HS-27A (cell line): ENCODE data around the gene ITGAX.

ENCODE experiments used
- DNase-seq: peaks from one replicate; pipeline ENCODE4 v3.0.0-alpha.2; 2012; ENCODE audit warnings: low read depth, missing footprints

ITGAX gene

GRCh38 chr16:31373235-31373634, 18.3 kb downstream of the ITGAX start:
- no peak for DNase-seq

DNA sequence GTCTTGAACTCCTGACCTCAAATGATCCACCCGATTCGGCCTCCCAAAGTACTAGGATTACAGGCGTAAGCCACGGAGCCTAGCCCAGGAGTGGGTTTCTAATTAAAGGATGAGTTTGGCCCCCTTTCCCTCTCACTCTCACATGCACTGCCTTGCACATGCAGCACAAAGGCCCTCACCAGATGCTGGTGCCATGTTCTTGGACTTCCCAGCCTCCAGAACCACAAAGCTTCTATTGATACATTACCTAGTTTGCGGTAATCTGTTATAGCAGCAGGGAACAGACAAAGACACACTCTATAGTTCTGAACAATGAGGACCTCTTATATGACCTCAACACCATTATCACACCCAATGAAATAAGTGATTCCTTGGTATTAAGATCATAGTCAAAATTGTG, 20.3 kb downstream of the ITGAX start:
- no peak for DNase-seq

GRCh38 chr16:31376705-31377104, 21.7 kb downstream of the ITGAX start:
- no peak for DNase-seq

GRCh38 chr16:31377210-31377903, 22.4 kb downstream of the ITGAX start:
- DNase-seq: no peak

DNA sequence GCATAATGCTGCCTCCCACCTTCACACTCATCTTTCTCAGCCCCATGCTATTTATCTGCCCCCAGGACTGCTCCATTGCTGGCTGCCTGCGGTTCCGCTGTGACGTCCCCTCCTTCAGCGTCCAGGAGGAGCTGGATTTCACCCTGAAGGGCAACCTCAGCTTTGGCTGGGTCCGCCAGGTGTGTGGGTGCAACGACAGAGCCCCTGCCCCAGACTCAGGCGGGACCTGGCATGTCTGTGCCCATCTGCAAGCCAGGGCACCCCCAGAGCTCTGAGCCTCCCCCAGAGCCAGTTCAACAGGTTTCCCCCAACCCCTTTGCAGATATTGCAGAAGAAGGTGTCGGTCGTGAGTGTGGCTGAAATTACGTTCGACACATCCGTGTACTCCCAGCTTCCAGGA, 25.2 kb downstream of the ITGAX start:
- no peak for DNase-seq

DNA sequence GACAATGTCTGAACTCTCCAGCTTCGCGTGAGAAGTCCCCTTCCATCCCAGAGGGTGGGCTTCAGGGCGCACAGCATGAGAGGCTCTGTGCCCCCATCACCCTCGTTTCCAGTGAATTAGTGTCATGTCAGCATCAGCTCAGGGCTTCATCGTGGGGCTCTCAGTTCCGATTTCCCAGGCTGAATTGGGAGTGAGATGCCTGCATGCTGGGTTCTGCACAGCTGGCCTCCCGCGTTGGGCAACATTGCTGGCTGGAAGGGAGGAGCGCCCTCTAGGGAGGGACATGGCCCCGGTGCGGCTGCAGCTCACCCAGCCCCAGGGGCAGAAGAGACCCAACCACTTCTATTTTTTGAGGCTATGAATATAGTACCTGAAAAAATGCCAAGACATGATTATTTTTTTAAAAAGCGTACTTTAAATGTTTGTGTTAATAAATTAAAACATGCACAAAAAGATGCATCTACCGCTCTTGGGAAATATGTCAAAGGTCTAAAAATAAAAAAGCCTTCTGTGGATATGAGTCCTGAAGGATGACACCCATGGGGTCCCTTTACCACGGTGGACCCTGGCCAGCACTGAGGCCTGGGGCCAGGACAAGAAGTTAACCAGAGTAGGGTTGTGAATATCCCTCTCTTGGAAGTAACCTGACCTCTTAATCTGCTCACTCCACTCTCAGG, 27.6 kb downstream of the ITGAX start:
- no peak for DNase-seq

- DNase-seq: no peak
Measured at GRCh38 chr16:31385680-31386079, 30.7 kb downstream of the ITGAX start.

DNA sequence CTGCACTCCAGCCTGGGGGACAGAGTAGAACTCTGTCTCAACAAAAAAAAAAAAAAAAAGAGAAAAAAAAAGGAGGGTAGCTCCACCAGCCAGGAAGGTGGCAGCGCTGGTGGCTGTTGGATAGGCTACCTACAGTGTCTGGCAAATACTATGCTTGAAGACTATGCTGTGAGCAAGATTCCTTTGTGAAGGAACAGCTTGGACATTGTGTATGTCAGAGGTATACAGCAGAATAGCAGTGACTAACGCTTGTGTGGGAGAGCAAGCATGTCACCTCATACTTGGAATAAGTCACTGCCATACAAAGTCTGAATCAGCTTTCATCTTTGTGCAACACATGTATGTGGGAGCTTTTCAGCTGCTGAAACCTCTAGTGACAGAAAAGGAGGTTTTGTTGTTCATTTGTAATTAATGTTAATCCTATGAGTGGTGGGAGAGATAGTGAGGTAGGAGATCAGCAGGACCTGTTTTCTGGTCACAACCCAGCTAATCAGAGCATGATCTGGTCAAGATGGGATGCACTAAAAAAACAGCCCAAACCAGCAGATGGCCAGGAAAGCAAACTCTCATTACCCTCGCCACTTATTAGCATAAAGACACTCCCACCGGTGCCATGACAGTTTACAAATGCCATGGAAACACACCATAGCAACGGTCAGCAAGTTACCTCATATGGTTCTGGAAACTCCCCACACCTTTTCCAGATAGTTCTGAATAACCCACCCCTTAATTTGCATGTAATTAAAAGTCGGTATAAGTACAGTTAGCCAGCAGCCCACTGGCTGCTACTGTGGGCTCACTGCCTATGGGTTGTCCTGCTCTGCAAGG, 31.4 kb downstream of the ITGAX start:
- DNase-seq: no peak

DNA sequence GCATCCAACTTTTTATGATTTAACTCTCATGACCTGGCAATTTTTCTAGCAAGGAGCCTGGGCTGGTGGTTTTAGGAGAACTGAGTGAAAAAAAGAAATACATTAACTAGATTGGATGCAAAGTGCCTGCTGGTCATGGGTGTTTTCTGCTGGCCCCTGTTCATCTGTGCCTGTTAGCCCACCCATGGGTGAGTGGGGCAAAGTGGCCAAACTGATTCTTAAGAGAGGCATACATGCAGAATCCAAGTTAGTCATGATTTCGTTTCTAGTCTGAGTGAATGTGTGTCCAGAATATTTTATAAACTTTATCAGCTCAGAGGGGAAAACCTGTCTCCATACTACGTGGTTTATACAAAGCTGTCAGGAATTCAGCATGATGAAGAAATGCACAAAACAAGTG, 33.6 kb downstream of the ITGAX start:
- DNase-seq: no peak

DNA sequence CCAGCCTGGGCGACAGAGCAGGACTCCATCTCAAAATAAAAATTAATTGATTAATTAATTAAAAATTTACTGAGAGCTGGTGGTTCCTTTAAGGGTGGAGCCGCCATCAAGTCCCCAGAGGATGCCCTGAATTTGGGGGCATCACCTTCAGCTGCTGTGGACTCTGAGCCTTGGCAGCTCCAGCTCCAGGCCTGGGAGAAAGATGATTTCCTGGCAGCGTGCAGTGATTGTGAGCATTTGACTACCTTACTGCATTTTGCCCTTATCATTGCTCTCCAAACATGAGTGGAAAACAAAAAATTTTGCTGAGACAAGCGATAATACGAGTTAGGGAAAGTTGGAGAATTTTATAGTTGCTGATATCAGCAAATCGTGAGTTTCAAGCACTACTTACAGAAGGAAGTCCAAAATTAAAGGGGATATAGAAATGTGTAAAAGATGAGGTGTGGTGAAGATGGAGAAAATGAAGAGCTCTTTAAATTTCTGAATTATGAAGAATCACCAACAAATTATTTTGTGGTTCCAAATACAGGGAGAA, 35.6 kb downstream of the ITGAX start:
- no peak for DNase-seq

GRCh38 chr16:31393056-31393455, 38.1 kb downstream of the ITGAX start, which contains the start of gene ITGAD:
TSS of gene ITGAD (plus strand) at chr16:31393335. CDS start at chr16:31393361, 26 bp downstream.
- no peak for DNase-seq

DNA sequence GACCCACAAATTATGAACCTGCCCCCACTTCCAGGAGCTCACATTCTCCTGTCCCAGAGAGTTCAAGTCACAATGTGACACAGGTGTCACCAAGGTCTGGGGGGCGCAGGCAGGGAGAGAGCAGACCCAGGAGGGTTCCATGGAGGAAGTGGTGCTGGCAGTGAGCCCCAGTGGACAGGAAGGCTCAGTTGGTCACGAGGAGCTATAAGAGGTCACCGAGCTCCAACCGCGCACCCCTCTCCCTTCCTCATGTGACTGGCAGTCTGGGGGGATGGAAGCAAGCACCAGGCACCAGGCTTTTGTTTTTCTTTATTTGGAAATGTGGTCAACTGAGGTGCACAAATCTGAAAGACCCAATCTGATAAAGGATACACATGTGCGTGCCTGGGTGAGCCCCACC, 40.7 kb downstream of the ITGAX start:
- DNase-seq: no peak

DNA sequence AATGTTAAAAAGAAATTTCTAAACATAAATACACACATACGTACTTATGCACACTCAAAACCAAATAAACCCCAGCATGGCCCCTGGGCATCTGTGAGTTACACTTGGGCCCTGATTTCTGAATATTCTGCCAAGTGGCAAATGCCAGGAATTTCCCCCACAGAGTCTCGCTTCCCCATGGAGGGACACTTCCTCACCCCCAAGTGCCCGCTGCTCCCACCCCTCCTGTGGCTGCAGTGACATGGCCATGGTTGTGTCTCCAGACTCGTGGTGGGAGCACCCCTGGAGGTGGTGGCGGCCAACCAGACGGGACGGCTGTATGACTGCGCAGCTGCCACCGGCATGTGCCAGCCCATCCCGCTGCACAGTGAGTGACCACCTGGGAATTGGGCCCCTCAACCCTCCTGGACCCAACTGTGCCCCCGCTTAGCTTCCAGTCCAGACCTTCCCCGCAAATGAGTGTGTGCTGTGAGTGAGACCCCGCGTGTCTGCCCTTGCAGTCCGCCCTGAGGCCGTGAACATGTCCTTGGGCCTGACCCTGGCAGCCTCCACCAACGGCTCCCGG, 42.2 kb downstream of the ITGAX start:
- no peak for DNase-seq

DNA sequence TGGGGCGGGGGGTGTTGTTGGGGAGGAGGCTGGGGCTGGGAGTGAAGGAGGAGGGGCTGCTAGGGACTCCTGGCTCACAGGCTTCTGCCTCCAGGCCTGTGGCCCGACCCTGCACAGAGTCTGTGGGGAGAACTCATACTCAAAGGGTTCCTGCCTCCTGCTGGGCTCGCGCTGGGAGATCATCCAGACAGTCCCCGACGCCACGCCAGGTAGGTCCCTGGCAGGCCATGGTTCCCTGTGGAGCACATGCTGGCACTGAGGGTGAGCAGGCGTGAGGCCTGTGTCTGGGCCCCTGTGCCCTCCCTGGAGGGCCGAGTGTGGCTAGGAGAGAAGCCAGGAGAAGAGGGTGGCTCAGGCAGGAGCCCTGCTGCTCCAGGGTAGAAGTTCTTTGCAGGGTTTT, 42.7 kb downstream of the ITGAX start:
- no peak for DNase-seq

DNA sequence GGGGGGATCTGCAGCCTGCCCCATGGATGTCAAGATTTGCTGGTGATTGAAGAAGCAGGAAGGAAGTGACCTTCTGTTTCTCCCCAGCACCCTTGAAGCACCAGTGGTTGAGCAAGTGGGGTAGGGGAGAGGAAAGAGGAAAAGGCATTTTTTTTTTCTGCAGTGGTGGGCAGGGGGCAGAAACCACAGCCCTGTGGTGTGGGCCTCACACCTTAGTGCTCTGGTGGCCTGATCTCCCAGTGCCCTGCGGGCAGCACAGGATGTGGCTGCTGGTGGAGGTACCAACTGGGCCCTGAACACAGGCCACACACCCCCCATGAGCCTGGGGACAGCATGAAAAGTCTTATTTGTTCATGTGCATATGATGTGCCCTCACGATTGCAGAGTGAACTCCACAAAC, 45.2 kb downstream of the ITGAX start:
- DNase-seq: no peak

DNA sequence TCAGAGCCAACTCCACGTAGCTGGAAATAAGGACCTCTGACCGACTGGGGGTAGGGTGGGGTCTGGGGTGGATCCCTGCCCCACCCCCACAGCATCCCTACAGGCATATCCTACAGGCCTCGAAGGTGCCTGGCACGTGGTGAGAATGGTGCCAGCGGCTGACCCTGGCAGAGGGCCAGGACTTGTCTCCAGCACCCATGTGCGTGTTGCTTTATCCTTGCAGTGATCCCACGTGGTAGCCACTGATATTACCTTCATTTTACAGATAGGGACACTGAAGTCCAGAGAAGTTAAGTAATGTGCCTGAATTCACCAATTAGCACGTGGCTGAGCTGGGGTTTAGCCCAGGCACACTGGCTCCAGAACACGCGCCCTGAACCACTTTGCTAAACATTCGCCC, 46.5 kb downstream of the ITGAX start:
- DNase-seq: no peak

- DNase-seq: peak; percentile 31
Measured at GRCh38 chr16:31402687-31403086, 47.7 kb downstream of the ITGAX start.

DNA sequence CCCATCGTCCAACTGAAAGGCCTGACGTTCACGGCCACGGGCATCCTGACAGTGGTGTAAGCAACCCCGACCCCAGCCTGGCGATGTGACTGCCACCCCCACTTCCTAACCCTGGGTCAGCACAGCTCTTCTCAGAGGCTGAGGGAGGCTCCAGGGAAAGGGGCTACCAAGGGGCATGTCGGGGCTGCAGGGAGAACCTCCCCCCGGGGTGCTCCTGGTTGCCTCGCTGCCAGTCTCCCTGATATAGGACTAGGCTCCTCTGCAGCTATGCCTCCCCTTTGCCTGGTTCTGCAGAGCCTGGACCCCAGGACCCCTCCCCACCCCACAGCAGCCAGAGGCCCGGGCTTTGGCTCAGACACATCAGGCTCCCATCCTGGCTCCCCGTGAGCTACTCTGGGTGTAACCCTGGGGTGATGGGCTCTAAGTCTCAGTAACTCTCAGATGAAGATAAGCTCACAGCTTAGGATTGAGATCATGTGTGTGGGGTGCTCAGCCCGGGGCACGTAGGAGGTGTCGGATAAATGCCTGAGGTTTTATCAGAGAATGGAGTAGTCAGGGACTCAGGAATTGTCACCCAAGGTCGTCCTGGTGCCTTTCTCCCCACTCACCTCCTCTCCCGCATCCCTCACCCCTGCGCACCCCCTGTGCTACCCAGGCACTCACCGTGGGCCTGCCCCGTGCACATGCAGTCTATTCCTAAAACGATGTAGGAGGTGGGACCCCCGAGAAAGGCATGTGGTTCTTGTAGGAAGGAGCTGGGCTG, 48.8 kb downstream of the ITGAX start:
- DNase-seq: no peak

DNA sequence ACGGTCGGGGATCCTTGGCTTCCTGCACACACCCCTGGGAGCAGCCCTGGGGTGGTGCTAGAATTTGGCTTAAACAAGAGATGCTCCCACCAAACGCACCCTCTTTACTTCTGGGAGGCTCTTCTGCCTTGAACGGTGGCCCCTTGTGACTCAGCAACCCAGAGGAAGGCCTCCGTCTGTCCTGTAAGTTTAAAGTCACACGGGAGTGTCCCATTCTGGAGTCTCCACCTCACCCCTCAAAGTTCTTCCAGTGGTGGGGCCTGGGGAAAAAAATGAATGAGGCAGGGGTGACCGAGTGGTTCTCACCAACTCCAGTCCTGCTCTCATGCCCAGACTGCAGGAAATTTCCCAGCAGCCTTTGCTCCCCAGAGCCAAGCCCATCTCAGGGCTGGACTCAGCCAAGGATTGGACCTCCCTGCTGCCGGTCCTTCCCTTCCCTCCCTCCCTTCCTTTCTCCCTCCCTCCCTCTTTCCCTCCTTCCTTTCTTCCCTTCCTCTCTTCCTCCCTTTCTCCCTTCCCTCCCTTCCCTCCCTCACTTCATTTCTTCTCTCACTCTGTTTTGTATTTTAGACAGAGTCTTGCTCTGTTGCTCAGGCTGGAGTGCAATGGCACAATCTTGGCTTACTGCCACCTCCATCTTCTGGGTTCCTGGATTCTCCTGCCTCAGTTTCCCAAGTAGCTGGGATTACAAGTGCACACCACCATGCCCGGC, 49.5 kb downstream of the ITGAX start:
- DNase-seq: peak; percentile 42

DNA sequence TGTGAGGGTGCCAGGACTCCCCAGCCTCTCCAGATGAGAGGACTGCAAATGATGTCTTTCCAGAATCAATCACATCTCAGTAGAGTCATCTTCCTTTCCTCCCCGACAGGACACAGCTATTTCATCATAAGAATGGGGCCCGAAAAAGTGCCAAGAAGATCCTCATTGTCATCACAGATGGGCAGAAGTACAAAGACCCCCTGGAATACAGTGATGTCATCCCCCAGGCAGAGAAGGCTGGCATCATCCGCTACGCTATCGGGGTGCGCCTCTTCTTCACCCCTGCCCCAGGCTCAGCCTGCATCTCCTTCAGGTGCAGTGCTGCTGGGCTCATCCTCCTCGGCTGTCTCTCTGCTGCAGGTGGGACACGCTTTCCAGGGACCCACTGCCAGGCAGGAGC, 52.4 kb downstream of the ITGAX start:
- DNase-seq: no peak

DNA sequence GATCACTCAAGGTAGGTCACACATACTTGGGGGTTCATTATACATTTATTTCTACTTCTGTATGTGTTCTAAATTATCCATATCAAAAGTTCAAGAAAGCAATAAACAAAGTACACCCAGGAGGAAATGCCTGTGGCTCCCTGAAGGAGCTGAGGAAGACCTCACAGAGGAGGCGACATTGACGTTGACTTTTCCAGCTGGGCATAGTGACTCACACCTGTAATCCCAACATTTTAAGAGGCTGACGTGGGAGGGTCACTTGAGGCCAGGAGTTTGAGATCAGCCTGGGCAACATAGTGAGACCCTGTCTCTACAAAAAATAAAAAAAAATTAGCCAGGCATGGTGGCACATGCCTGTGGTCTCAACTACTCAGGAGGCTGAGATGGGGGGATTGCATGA, 54.5 kb downstream of the ITGAX start:
- DNase-seq: peak; percentile 53
